SK-N-SH treated with all-trans-retinoic acid at 6 μM for 48 hours (cell line): ENCODE measurements around the gene MRGPRE.

Experiments used
- ATAC-seq: fragments of 200-7000 bp; cut with Tn5 transposase; 3 replicates; pipeline ENCODE4 v1.9.1; 2020; ENCODE audit warnings: mild to moderate bottlenecking, moderate library complexity
- BACH2 ChIP-seq: fragments of 250-450 bp; sonication (Bioruptor Pico); IDR thresholded peaks from 2 replicates; pipeline ENCODE4 v1.9.0; 2021; ENCODE audit warnings: mild to moderate bottlenecking, borderline replicate concordance
- GLIS3 ChIP-seq: fragments of 250-450 bp; sonication (Bioruptor Pico); IDR thresholded peaks from 2 replicates; pipeline ENCODE4 v1.5.0; 2020; ENCODE audit warnings: mild to moderate bottlenecking, moderate library complexity
- OSR1 ChIP-seq: fragments of 250-450 bp; sonication (Bioruptor Pico); IDR thresholded peaks from 2 replicates; pipeline ENCODE4 v1.8.0; 2022; ENCODE audit warnings: moderate library complexity, mild to moderate bottlenecking, inconsistent platforms
- PPARA ChIP-seq: fragments of 250-450 bp; sonication (Bioruptor Pico); IDR thresholded peaks from 2 replicates; pipeline ENCODE4 v1.5.0; 2020; ENCODE audit warnings: mild to moderate bottlenecking, borderline replicate concordance
- RARB ChIP-seq: fragments of 250-450 bp; sonication (Bioruptor Pico); IDR thresholded peaks from 2 replicates; pipeline ENCODE4 v1.8.0; 2021; ENCODE audit warnings: mild to moderate bottlenecking, moderate library complexity
- SNAI2 ChIP-seq: fragments of 250-450 bp; sonication (Bioruptor Pico); IDR thresholded peaks from 2 replicates; pipeline ENCODE4 v1.5.0; 2020; ENCODE audit warnings: mild to moderate bottlenecking, moderate library complexity
- TCF4 ChIP-seq: fragments of 250-450 bp; sonication (Bioruptor Pico); IDR thresholded peaks from 2 replicates; pipeline ENCODE4 v1.8.0; 2021; ENCODE audit warnings: mild to moderate bottlenecking, moderate library complexity, borderline replicate concordance
- TOX ChIP-seq: fragments of 250-450 bp; sonication (Bioruptor Pico); IDR thresholded peaks from 2 replicates; pipeline ENCODE4 v1.8.0; 2021; ENCODE audit warnings: mild to moderate bottlenecking, moderate library complexity, borderline replicate concordance
- ZC3H10 ChIP-seq: fragments of 250-450 bp; sonication (Bioruptor Pico); IDR thresholded peaks from 2 replicates; pipeline ENCODE4 v1.5.1; 2021; ENCODE audit warnings: mild to moderate bottlenecking, moderate library complexity
- ZFP30 ChIP-seq: fragments of 450-650 bp; formaldehyde crosslinking; IDR thresholded peaks from 2 replicates; pipeline ENCODE4 v1.5.0; 2022; ENCODE audit warnings: mild to moderate bottlenecking, moderate library complexity
- ZNF565 ChIP-seq: fragments of 450-650 bp; formaldehyde crosslinking; conservative IDR thresholded peaks from 2 replicates; pipeline ENCODE4 v1.5.0; 2020; ENCODE audit warnings: low read depth, mild to moderate bottlenecking, moderate library complexity
- ZNF70 ChIP-seq: fragments of 450-650 bp; formaldehyde crosslinking; IDR thresholded peaks from 2 replicates; pipeline ENCODE4 v1.5.0; 2020; ENCODE audit warnings: mild to moderate bottlenecking, moderate library complexity
- ZNF8 ChIP-seq: fragments of 450-650 bp; formaldehyde crosslinking; IDR thresholded peaks from 2 replicates; pipeline ENCODE4 v1.5.0; 2020; ENCODE audit warnings: mild to moderate bottlenecking, moderate library complexity
- TF ChIP-seq, protein P1 (sequence below): fragments of 250-450 bp; sonication (Bioruptor Pico); IDR thresholded peaks from 2 replicates; pipeline ENCODE4 v1.5.1; 2021; ENCODE audit warnings: mild to moderate bottlenecking, moderate library complexity
- TF ChIP-seq, protein P2 (sequence below): fragments of 250-450 bp; sonication (Bioruptor Pico); IDR thresholded peaks from 2 replicates; pipeline ENCODE4 v1.8.0; 2020; ENCODE audit warnings: mild to moderate bottlenecking, moderate library complexity, borderline replicate concordance
- TF ChIP-seq, protein P3 (sequence below): fragments of 250-450 bp; sonication (Bioruptor Pico); IDR thresholded peaks from 2 replicates; pipeline ENCODE4 v1.5.0; 2020; ENCODE audit warnings: mild to moderate bottlenecking, moderate library complexity
- TF ChIP-seq, protein P4 (sequence below): fragments of 250-450 bp; sonication (Bioruptor Pico); IDR thresholded peaks from 2 replicates; pipeline ENCODE4 v1.5.1; 2020; ENCODE audit warnings: low read depth, mild to moderate bottlenecking, moderate library complexity

The MRGPRE gene

DNA sequence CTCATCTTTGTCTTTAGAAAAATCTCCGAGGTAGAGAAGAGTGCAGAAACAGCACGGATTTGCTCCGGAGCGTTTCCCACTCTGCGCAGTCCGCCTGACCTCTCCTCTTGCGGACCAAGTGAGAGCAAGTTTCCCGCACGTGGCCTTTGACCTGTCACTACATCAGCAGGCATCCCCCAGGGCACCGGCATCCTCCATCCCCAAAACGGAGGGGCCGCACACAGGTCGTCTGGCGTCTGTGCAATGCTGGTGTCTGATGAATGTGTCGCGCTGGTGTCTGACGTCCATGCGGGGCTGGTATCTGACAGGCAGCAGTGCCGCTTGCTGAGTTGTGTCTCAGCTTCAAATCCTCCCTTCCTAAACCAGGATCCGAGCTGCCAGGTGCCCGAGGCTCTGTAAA, 739 bp upstream of the MRGPRE start:
- TF ChIP-seq, protein P1, sequence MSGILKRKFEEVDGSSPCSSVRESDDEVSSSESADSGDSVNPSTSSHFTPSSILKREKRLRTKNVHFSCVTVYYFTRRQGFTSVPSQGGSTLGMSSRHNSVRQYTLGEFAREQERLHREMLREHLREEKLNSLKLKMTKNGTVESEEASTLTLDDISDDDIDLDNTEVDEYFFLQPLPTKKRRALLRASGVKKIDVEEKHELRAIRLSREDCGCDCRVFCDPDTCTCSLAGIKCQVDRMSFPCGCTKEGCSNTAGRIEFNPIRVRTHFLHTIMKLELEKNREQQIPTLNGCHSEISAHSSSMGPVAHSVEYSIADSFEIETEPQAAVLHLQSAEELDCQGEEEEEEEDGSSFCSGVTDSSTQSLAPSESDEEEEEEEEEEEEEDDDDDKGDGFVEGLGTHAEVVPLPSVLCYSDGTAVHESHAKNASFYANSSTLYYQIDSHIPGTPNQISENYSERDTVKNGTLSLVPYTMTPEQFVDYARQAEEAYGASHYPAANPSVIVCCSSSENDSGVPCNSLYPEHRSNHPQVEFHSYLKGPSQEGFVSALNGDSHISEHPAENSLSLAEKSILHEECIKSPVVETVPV (CRISPR knock-in tag): no peak
- TF ChIP-seq PPARA (CRISPR knock-in tag) (no peak), RARB (no peak), ZFP30 (CRISPR knock-in tag) (no peak)
- TF ChIP-seq, protein P2, sequence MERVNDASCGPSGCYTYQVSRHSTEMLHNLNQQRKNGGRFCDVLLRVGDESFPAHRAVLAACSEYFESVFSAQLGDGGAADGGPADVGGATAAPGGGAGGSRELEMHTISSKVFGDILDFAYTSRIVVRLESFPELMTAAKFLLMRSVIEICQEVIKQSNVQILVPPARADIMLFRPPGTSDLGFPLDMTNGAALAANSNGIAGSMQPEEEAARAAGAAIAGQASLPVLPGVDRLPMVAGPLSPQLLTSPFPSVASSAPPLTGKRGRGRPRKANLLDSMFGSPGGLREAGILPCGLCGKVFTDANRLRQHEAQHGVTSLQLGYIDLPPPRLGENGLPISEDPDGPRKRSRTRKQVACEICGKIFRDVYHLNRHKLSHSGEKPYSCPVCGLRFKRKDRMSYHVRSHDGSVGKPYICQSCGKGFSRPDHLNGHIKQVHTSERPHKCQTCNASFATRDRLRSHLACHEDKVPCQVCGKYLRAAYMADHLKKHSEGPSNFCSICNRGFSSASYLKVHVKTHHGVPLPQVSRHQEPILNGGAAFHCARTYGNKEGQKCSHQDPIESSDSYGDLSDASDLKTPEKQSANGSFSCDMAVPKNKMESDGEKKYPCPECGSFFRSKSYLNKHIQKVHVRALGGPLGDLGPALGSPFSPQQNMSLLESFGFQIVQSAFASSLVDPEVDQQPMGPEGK (CRISPR knock-in tag): no peak
- TF ChIP-seq, protein P3, sequence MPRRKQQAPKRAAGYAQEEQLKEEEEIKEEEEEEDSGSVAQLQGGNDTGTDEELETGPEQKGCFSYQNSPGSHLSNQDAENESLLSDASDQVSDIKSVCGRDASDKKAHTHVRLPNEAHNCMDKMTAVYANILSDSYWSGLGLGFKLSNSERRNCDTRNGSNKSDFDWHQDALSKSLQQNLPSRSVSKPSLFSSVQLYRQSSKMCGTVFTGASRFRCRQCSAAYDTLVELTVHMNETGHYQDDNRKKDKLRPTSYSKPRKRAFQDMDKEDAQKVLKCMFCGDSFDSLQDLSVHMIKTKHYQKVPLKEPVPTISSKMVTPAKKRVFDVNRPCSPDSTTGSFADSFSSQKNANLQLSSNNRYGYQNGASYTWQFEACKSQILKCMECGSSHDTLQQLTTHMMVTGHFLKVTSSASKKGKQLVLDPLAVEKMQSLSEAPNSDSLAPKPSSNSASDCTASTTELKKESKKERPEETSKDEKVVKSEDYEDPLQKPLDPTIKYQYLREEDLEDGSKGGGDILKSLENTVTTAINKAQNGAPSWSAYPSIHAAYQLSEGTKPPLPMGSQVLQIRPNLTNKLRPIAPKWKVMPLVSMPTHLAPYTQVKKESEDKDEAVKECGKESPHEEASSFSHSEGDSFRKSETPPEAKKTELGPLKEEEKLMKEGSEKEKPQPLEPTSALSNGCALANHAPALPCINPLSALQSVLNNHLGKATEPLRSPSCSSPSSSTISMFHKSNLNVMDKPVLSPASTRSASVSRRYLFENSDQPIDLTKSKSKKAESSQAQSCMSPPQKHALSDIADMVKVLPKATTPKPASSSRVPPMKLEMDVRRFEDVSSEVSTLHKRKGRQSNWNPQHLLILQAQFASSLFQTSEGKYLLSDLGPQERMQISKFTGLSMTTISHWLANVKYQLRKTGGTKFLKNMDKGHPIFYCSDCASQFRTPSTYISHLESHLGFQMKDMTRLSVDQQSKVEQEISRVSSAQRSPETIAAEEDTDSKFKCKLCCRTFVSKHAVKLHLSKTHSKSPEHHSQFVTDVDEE (CRISPR knock-in tag): no peak
- TF ChIP-seq, all 23 proteins: peak for 0
- no peak for ATAC-seq

DNA sequence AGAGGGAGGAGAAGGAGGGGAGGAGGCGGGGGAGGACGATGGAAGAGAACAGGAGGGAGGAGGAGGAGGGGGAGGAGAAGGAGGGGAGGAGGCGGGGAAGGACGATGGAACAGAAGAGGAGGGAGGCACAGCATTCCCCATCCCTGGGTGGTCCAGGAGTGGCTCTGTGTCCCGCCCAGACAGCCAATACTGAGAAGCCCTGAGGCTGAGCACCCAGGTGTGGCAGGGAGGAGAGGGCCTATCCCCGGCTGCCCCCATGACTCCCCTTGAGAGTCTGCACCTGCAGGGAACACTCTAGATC, 717 bp downstream of the MRGPRE start:
- TF ChIP-seq OSR1 (CRISPR knock-in tag): no peak
- TF ChIP-seq ZC3H10 (CRISPR knock-in tag): no peak
- TF ChIP-seq, protein P4, sequence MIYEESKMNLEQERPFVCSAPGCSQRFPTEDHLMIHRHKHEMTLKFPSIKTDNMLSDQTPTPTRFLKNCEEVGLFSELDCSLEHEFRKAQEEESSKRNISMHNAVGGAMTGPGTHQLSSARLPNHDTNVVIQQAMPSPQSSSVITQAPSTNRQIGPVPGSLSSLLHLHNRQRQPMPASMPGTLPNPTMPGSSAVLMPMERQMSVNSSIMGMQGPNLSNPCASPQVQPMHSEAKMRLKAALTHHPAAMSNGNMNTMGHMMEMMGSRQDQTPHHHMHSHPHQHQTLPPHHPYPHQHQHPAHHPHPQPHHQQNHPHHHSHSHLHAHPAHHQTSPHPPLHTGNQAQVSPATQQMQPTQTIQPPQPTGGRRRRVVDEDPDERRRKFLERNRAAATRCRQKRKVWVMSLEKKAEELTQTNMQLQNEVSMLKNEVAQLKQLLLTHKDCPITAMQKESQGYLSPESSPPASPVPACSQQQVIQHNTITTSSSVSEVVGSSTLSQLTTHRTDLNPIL: no peak
- TF ChIP-seq, protein P1 (CRISPR knock-in tag): no peak
- no peak for TF ChIP-seq BACH2 (CRISPR knock-in tag)
- no peak for TF ChIP-seq ZNF565
- no peak for TF ChIP-seq ZNF8 (CRISPR knock-in tag)
- TF ChIP-seq TOX (CRISPR knock-in tag): no peak
- no peak for TF ChIP-seq TCF4 (CRISPR knock-in tag)
- TF ChIP-seq SNAI2 (CRISPR knock-in tag): no peak
- no peak for TF ChIP-seq PPARA (CRISPR knock-in tag)
- TF ChIP-seq GLIS3: no peak

DNA sequence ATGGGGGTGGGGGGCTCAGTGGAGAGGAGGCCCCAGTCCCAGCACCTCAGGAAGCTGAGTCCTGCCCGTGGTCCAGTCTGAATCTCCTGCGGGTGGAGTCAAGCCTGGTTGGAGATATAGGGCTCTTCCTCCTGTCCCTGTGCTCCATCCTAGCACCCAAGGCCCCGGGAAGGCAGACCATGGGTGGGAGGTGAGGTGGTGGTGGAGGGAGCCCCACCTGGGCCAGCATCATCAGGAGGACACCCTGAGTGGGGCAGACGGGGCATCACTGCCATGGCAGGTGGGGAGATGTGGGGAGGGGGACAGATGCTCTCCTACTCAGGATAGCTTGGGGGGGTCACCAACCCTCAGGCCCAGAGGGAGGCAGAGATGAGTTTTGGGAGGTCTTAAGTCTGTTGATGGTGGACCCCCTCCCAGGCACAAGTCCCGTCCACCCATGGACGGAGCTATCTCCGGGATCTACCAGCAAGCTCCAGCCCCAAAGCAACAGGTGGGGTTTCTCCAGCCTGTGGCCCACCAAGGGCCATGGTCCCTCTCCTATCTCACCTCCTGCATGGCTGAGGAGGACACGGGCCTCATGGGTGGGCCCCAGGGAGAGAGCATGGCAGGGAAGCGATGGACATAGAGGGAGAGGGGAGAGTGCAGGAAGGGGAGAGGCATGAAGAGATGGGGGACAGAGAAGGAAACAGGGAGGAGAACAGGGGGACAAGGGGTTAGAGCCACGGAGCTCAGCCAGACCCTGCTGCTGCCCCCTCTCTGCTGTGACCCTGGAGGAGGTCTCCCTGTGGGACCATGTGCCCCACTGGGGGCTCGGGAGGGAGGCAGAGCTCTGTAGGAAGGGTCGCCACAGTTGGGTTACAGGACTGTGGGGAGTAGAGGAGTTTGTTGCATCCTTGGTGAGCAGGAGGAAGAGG, 1.3 kb downstream of the MRGPRE start:
- TF ChIP-seq OSR1 (CRISPR knock-in tag) (no peak), ZC3H10 (CRISPR knock-in tag) (no peak), ZFP30 (CRISPR knock-in tag) (no peak), ZNF8 (CRISPR knock-in tag) (no peak), ZNF70 (CRISPR knock-in tag) (no peak), TOX (CRISPR knock-in tag) (no peak), PPARA (CRISPR knock-in tag) (no peak)
- TF ChIP-seq, protein P4: no peak
- ATAC-seq: no peak

More for the DNA sequence above, 717 bp downstream of the MRGPRE start:
- no peak for ATAC-seq
